ENCODE results near the gene LINC00237.

LINC00237 gene

DNA sequence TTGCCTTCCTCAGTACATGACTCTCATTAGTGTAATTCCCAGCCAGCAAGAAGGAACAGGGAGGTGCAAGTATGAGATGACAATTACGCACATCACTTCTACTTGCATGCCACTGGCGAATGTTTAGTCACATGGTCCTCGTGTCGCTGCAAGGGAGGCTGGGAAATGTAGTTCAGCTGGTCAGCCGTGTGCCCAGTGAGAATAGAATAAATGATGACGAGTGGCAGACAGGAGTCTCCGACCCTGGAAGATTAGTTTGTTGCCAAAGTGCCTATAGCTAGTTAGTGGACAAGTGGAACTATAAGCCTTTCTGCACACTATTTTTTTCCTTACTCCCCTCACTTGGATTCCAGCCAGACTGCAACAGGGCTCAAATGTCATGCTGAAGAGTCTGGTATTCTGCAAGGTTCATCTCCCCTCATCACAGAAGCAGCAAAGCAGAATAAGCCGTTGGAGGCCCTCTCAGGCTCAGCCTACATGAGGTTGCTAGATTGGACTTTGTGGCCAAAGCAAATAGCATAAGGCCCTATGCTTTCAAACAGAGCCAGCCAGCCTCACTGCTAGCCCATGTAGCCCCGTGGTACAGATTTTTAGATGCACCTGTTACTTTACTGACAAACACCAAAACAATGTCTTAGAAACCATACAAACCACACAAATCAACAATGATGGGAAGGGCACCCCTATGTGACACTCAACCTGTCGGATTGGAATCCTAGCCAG lies 9.7 kb downstream of the LINC00237 start:
- DNase-seq (ENCODE audit: low spot score), result peak; percentile 23

DNA sequence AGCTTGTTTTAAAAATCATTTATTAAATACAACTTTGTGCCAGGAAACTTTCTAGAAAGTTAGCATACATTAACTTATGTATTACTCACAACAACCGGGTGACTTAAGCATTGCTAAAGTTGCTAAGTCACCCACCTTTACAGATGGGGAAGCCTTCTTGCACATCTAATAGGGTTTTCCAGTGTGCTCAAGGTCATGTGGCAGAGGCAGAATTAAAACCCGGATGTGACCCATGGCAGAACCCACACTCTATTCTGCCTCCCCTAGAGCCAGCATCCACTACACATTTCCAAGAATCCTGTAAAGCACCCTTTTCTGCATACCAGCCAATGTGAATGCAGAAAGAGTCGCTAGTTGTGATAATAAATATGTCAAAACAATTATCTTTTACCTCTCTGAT lies 13.4 kb downstream of the LINC00237 start:
- DNase-seq (ENCODE audit: low spot score), result no peak

DNA sequence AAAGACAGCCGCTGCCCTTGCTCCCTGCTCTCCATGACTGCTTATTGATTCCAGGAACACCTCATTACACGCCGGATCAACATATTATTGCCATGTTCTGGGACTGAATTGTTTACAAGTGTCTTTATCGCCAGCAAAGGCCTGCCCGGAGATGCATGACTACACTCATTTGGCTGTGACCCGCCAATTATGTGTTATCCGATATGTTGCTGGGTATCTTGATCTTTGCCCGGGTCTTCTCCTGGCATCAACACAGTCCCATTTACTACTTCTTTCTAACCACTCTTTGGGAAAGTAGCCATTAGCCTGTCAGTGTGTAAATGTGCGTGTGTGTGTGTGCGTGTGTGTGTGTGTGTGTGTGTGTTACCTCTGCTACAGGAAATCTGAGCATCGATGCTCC lies 15.4 kb downstream of the LINC00237 start:
- DNase-seq (ENCODE audit: low spot score), result no peak

DNA sequence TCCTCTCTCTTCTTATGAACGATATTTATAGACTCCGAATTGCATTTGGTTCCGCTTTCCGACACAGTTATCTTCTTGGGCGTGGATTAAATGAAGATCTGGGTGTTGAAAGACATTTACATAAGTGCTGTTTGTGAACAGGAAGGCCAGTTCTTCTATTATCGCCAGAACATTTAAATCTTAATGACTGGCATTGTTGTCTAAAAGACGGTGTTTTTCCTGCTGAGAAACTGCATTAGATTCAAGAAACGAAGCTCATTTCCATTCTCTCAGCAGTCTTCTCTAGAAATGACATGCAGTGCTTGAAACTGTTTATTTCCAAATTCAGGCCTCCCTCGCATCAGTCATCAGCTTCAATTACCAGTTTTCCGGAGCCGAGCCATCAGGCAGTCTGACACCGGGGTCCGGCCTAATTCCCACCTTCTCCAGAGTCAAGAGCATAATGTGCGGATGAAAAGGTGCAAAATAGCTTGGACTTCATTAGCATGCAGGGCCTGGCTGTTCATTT lies 16.0 kb downstream of the LINC00237 start:
- DNase-seq (ENCODE audit: low spot score), result no peak

DNA sequence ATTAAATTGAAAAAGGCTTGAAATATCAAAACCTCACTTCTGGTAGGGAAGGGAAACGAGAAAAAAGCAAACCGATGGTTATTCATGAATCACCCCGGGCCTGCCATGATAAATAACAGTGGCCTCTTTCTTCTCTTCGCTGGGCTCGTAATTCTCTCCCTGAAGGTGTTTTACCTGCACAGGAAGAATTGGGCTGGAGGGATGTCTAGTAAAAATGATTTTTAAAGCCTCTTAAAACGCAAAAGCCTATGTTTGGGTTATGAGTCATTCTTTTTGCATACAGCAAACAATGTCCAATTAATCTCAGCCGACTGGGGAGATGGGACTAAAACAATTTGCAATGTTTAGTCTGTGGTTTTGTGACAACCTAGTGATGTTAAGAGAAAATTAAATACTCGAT lies 16.8 kb downstream of the LINC00237 start:
- DNase-seq (ENCODE audit: low spot score), result no peak

DNA sequence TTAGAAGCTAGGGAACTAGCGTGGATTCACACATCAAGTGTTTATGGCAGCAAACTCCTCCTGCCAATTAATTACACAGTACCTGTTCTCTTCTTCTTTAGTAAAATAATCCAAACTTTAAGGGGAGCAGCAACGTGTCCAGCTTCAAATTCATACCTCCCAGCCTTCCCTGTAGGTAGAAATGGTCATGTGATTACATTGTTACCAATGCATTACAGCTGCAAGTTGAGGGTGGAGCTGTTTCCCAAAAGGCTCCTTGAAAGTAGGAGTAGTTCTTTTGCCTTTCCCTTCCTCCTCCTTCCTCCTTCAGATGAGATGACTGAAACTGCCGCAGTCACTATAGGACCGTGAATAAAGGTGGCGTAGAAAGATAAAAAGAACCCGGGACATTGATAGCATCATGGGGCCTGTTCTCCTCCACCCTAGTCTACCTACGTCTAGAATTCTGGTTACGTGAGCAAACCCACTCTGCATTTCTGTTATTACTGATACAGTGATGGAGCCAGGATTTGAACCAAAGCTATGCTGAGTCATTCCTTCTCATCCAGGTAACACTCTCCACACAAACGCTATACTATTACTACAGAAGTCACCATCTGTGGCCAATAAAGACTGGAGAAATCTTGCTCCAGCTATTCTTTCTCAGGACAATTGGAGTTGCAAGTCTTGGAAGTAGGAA lies 18.2 kb downstream of the LINC00237 start:
- no peak for DNase-seq (ENCODE audit: low spot score)

DNA sequence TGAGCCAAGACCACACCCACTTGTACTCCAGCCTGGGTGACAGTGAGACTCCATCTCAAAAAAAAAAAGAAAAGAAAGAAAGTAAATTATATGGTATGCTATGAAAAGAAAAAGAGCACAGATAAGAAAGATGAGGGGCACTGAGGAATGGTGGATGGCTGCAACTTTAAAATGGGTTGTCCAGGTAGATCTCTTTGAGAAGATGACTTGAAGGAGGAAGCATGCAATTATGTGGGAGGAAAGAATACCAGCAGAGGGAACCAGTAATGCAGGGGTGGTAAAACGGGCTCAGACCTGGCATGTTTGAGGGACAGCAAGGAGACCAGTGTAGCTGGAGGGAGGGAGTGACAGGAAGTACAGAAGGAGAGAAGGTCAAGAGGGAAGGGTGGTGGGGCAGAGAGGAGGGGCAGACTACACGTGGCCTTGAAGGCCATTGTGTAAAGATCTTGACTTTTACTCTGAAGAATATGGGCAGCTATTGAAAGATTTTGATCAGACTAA lies 22.3 kb downstream of the LINC00237 start:
- no peak for DNase-seq (ENCODE audit: low spot score)

DNA sequence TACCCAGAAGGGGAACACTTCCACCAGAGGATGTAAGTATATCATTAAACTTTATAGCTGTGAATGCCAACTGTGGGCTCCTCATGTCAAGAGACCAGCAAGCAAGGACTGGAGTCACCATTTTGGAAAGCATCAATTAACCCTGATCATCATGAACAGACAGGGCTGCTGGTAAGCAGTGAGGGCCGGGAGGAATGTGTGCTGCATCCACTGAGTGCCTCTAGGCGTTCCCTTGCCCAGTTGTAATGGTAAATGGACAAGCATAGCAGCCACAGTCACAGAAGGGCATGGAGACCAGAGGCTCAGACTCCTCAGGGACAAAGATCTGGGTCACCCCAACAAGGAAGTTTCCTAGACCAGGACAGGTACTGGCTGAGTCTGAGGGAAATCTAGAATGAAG lies 23.6 kb downstream of the LINC00237 start:
- DNase-seq (ENCODE audit: low spot score), result no peak

DNA sequence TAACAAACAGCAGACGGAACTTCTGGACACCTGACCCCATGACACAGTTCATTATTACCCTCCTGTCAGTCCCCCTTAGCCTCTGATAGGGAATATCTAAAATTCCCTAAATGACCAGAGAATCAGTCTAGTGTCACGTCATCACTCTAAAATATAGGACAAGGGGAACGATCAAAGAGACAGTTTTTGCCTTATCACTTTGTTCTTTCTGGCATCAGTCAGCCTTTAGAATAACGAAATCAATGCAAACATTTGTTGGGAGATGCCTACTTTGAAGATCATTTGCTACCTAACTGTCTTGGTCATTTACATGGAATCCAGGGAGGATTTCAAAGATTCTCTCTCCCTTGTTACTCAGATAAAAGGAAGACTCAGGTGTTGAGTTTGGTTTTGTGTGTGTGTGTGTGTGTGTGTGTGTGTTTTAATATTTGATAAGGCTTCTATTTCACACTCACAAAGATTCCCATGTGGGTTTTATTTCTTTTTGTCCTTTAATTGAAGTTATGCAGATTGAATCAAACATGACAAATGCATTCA lies 28.3 kb downstream of the LINC00237 start:
- no peak for DNase-seq (ENCODE audit: low spot score)

DNA sequence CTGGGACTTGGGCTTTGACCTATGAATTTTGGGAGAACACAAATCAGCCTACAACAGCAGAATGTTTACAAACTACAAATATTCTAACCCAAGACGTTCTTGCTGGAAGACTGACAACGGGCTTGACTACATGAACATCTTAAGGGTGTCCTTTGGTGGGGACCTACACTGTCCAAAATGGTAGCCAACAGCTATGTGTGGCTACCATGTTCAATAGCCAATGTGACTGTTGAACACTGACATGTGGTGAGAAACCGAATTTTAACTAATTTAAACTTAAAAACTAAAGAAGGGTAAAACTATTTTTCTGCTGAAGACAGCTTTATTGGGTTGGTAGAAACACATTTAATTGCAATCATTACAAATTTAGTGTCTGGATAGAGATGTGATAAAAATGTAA lies 30.1 kb downstream of the LINC00237 start:
- DNase-seq (ENCODE audit: low spot score), result no peak

DNA sequence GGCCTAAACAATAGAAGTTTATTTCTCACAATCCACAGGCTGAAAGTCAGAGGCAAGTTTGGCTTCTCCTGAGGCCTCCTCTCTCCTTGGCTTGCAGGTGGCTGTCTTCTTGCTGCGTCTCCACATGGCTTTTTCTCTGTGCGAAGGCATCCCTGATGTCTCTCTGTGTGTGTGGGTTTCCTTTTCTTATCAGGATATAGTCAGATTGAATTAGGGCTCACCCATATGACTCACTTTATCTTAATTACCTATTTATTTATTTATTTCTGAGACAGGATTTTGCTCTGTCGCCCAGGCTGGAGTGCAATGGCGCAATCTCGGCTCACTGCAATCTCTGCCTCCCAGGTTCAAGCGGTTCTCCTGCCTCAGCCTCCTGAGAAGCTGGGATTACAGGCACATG lies 30.7 kb downstream of the LINC00237 start:
- DNase-seq (ENCODE audit: low spot score), result no peak

DNA sequence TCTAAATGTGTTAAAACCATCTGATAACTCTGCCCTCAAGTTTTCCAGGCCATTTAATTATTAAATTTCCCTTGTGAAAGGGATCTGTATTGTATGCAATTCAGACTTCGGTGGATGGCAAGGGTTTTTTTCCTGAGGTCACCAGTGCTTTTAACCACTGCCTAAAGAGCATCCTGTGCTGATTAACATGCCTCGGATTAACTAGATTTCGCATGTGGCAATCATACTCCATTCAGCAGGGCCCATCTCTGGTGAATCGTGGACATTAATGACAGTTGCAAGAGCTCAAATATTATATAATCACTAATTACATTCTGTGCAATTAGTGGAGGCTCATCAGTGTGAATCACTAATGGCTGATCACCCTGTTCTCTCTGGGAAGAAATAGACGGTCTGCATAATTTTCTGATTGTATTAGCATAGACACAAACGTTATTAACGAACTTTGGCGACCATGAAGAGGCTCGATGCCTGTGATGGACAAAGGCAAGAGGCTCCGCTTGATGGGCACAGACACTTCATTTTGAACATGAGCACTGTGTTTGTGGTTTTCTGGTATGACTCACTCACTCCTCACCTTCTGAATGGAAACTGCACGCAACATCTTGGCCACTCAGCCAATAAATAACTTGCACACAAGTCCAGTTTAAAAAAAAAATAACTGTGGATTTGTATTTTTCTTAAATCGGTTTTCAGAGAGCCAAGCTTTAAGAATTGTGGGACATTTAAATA lies 31.4 kb downstream of the LINC00237 start:
- DNase-seq (ENCODE audit: low spot score), result no peak

DNA sequence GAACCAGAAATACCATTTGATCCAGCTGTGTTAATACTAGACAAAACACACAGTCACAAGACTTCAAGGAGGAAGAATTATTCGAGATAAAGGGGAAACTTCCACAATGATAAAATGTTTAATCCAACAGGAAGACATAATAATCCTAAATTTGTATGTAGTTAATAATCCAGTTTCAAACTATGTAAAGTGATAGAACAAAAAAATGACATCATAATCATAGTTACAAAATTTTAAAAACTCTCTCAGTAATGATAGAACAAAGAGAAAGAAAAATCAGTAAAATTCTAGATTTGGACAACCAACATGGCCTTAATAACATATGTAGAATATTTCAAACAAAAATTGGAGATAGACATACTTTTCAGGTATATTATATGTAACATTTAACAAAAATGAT lies 38.9 kb downstream of the LINC00237 start:
- no peak for DNase-seq (ENCODE audit: low spot score)

DNA sequence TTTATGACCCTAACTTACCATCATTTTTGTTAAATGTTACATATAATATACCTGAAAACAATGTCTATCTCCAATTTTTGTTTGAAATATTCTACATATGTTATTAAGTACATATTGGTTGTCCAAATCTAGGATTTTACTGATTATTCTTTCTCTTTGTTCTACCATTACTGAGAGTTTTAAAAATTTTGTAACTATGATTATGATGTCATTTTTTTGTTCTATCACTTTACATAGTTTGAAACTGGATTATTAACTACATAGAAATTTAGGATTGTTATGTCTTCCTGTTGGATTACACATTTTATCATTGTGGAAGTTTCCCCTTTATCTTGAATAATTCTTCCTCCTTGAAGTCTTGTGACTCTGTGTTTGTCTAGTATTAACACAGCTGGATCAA lies 41.2 kb downstream of the LINC00237 start:
- DNase-seq (ENCODE audit: low spot score), result no peak

DNA sequence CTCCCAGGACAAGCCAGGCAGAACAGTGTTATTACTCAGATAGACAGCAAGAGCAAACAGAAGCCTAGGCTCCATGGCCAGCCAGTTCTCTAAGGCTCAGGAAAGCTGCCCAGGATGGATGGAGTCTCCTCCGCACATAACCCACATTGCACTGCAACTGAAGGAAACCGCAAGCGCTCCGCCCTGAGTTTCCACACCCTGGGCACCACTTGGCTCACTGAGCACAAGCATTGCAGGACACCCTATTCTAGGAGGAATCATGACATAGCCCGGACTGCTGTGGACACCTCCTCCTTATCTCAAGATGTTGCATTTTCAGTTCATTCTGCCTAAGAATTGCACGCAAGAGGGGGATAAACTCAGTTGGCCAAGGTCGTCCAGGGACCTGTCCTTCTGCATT lies 42.9 kb downstream of the LINC00237 start:
- no peak for DNase-seq (ENCODE audit: low spot score)

DNA sequence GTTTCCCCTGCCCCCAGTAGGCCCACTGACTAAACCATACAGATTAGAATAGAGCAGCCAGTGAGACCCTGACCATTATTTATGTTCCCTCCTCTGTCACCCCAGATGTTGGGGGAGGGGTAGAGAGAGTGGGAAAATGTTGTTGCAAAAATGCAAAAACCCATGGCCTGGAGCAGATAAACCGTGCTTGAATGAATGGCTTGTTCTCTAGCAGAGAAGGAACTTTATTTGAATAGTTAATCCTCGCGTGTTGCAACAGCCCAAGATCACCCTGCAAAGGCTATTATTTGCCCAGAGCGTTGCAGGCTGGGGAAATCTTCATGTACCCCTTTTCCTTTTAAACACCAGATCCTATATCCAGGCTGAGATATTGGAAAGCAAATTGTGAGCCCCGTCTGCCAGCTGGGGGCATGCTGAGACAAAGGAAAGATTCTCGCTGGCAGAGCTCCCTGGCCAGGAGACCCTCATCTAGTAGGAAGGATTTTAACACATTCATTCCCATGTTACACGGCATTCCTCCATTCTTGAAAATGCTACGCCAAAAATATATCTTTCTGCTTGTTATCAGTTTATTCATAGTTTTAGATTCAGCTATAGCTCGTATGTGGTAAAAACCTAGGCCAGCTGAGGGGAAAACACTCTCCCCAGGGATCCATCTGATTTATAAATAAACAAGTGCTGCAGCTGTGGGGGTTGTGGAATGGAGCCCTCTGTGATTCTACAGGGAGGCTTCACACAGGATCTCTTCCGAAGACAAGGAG lies 53.0 kb downstream of the LINC00237 start:
- DNase-seq (ENCODE audit: low spot score), result no peak

DNA sequence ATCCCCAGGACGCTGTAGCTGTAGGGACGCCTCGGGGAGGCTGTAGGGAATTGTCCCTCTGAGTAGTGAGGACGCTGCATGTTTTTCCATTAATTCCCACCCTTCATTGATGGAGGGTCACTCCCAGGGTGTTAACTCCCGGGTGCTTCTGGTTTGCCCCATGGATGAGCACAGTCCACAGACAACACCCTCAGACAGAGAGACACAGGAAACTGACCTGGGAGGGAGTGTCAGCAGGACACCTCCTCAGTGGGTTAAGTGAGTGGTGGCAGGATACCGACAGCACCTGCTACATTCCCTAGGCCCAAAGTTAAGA lies 53.5 kb downstream of the LINC00237 start:
- DNase-seq (ENCODE audit: low spot score), result no peak

DNA sequence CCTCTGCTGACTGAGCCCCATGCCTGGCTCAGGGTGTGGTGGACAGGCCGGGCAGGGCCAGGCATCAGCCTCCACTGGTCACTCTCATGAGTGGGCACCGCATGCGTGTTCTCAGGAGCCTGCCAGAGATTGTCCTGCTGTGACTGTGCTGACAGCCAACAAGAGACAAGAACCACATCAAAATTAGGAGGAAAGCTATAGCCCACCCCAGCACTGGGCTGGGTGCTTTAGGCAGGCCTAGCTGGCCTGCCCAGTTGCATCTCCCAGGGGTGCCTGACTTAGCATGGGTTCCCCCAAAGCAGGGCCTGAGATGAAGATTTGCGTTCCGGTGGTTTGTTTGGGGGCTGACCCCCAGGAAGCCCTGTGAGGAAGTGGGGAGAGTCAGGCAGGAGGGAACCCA lies 53.9 kb downstream of the LINC00237 start:
- DNase-seq (ENCODE audit: low spot score), result no peak

DNA sequence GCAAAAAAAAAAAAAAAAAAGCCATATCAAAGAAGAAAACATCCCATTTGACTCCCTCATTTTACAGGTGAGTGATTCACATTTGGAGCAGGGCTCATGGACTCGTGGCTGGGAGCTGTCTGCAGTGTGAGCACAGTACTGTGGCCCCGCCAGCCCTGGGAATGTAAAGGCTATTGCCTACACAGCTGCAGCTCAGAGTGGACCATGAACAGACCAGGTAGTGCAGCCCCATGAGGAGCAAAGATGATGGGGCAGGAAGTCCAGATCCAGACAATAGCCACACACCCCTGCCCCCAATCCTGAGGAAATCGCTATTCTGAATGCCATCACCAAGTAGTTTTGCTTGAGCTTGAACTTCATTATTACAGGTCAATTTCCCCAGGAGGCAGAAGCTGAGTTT lies 55.4 kb downstream of the LINC00237 start:
- no peak for DNase-seq (ENCODE audit: low spot score)

DNA sequence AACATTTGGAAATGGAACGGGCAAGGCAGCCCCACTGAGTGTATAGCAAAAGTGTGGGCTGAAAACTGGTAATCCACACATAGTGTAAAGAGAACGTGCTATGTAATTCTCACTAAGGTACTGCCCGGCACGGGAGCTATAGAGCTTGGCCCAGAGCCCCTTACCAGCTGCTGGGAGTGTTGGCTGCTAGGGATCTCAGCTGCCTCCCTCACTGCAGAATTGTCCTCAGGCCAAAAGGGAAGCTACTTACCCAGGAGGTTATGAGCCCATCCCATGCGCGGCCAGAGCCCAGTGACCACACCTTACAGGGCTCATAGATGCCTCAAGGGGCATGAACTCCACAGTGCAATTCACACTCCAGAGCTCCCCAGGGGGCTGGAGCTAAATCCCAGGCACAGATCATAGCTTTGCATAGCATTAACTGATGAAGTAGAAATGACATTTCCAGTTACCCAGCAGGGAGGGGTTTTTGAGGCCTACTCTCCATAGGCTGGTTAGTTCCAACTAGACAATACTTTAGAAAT lies 56.8 kb downstream of the LINC00237 start:
- DNase-seq (ENCODE audit: low spot score), result no peak

DNA sequence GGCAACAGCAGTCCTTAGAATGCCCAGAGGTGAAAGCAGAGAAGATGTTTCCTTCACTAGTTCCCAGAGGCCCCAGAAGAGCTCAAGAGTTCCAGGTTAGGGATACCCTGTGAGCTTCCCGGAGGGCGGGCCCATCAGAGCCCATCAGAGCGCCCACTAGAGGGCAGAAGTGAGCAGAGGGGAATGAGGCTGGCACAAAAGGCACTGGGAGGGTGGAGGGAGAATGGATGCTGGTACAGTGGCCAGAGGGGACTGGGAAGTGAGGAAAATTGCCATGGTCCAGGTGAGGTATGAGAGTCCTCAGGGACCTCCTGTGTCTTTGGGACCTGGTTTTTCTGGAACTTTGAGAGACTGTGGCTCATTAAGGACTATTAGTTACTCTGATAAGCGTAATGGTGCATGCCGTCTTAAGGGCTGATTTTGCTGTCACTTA lies 57.3 kb downstream of the LINC00237 start:
- peak; percentile 50 for DNase-seq (ENCODE audit: low spot score)

DNA sequence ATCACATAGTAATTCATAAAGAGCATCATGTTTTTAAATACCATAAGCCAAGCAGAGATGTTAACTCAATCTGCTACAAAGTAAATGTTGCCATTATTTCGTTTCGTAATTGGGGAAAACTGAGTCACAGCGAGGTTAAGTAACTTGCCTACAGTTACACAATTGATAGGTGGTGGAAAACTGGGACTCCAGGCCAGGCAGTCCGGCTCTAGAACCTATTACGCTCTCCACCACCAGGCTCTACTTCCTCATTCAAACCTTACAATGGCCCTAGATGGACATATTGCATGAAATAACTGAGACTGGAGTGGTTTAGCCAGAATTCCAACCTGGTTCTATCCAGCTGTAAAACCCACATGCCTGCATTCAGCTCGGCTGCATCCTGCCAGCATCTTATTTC lies 58.2 kb downstream of the LINC00237 start:
- no peak for DNase-seq (ENCODE audit: low spot score)
